HepG2 (cell line): Measurements from ENCODE around the gene TMBIM1. TPM values are rescaled to one million over a fixed set of nuclear protein-coding genes. Genes with fewer than 3 reads are reported as not detected.

ENCODE experiments used
- AKNA ChIP-seq: sonication (generic); formaldehyde crosslinking; IDR thresholded peaks from 2 replicates; pipeline ENCODE4 v1.4.0; 2020; ENCODE audit warnings: missing genetic modification reagents, borderline replicate concordance
- ARNT2 ChIP-seq: sonication (generic); formaldehyde crosslinking; IDR thresholded peaks from 2 replicates; pipeline ENCODE4 v1.8.0; 2022; ENCODE audit warnings: mild to moderate bottlenecking, low read depth, missing genetic modification reagents, moderate library complexity
- BCLAF1 ChIP-seq: fragments of 450-650 bp; IDR thresholded peaks from 2 replicates; pipeline ENCODE4 v1.6.1; 2017; ENCODE audit warnings: mild to moderate bottlenecking
- ETS1 ChIP-seq: sonication (generic); formaldehyde crosslinking; IDR thresholded peaks from 2 replicates; pipeline ENCODE4 v1.4.0; 2020; ENCODE audit warnings: missing genetic modification reagents
- GTF3A ChIP-seq: sonication (generic); formaldehyde crosslinking; conservative IDR thresholded peaks from 2 replicates; pipeline ENCODE4 v1.4.0; 2020; ENCODE audit warnings: mild to moderate bottlenecking, missing genetic modification reagents
- HNRNPH1 ChIP-seq: fragments of 200-400 bp; formaldehyde crosslinking; optimal IDR thresholded peaks from 2 replicates; pipeline ENCODE3; 2017; ENCODE audit warnings: mild to moderate bottlenecking, low read depth, low read length
- KDM1A ChIP-seq: IDR thresholded peaks from 2 replicates; pipeline ENCODE4 v1.6.1; 2016; ENCODE audit warnings: missing compliant biosample characterization
- NONO ChIP-seq, 2 experiments: fragments of 450-650 bp in 1 of 2; sonication (generic) in 1 of 2; formaldehyde crosslinking in 1 of 2; IDR thresholded peaks in 1 of 2; conservative IDR thresholded peaks in 1 of 2; 2 replicates each; pipeline versions ENCODE4 v1.6.1 to v1.8.0; 2017 to 2022; ENCODE audit warnings: mild to moderate bottlenecking in 1 of 2, missing genetic modification reagents in 1 of 2, moderate library complexity in 1 of 2
- PHF5A ChIP-seq: IDR thresholded peaks from one replicate; pipeline ENCODE4 v1.6.1; 2018; ENCODE audit warnings: low read depth, missing genetic modification reagents; ENCODE audit not compliant: unreplicated experiment
- RARA ChIP-seq: IDR thresholded peaks from 2 replicates; pipeline ENCODE4 v1.6.1; 2016; ENCODE audit warnings: missing genetic modification reagents, missing compliant biosample characterization
- SOX5 ChIP-seq: IDR thresholded peaks from 2 replicates; pipeline ENCODE4 v1.6.1; 2016; ENCODE audit warnings: borderline replicate concordance
- ZMYM3 ChIP-seq: sonication (generic); formaldehyde crosslinking; IDR thresholded peaks from 2 replicates; pipeline ENCODE4 v1.5.1; 2020; ENCODE audit warnings: mild to moderate bottlenecking, missing genetic modification reagents
- ZNF326 ChIP-seq: sonication (generic); formaldehyde crosslinking; IDR thresholded peaks from 2 replicates; pipeline ENCODE4 v1.4.0; 2020; ENCODE audit warnings: missing genetic modification reagents, borderline replicate concordance
- ZNF652 ChIP-seq: IDR thresholded peaks from 2 replicates; pipeline ENCODE4 v1.6.1; 2016; ENCODE audit warnings: low read depth, borderline replicate concordance
- ZNF687 ChIP-seq: sonication (generic); formaldehyde crosslinking; IDR thresholded peaks from 2 replicates; pipeline ENCODE4 v1.5.1; 2020; ENCODE audit warnings: mild to moderate bottlenecking, missing genetic modification reagents, moderate library complexity
- ZNF83 ChIP-seq: sonication (generic); formaldehyde crosslinking; IDR thresholded peaks from 2 replicates; pipeline ENCODE4 v1.4.0; 2020; ENCODE audit warnings: missing genetic modification reagents, mild to moderate bottlenecking, borderline replicate concordance
- polyA plus RNA-seq, 8 experiments: library from polyadenylated mRNA; depleted of rRNA in 3 of 8; stranded (reverse) in 7 of 8; unstranded in 1 of 8; fragments of >200 nt; fragmentation: Illumina TruSeq in 4 of 8; extraction: Trizol in 4 of 8; gene quantifications; 2 replicates each; pipeline versions ENCODE4 v1.2.1 to v1.2.3, GENCODE V29; 2011 to 2016; ENCODE audit warnings: low read depth in 4 of 8, missing spikeins in 1 of 8, mixed read lengths in 1 of 8; ENCODE audit not compliant: insufficient read depth in 1 of 8
- total RNA-seq, 5 experiments: library from RNA; depleted of rRNA; stranded (reverse); fragments of >200 nt; fragmentation: Illumina TruSeq; extraction: Trizol; gene quantifications; 2 replicates each; pipeline ENCODE4 v1.2.3, GENCODE V29; 2016; ENCODE audit warnings: low read depth in 1 of 5

The TMBIM1 gene
- total and polyA plus RNA-seq, 2 of the 13 experiments (the other 11 are each of a cell fraction or from before 2014, with no cell fraction given): 127 to 139 TPM

- TF ChIP-seq BCLAF1: no peak
- no peak for TF ChIP-seq ETS1
- TF ChIP-seq HNRNPH1: no peak
- TF ChIP-seq ZNF83: no peak
- TF ChIP-seq ARNT2 (CRISPR knock-in tag): 0 out of 2 replicates have a peak, but pooled peaks have one; percentile 30
- no peak for TF ChIP-seq AKNA (CRISPR knock-in tag)
- TF ChIP-seq ZNF652 (CRISPR knock-in tag): peak; percentile 93
- no peak for TF ChIP-seq NONO (IDR thresholded peaks at IDR 0.05)
- TF ChIP-seq NONO (CRISPR knock-in tag; conservative IDR thresholded peaks at IDR 0.05): peak; percentile 48; the same call in 1 of the 2 replicates
- TF ChIP-seq ZNF687 (CRISPR knock-in tag): no peak
- no peak for TF ChIP-seq PHF5A
- no peak for TF ChIP-seq SOX5 (CRISPR knock-in tag)
- TF ChIP-seq ZMYM3 (CRISPR knock-in tag): 0 out of 2 replicates have a peak, but pooled peaks have one; percentile 29
- 0 out of 2 replicates have a peak, but pooled peaks have one; percentile 24 for TF ChIP-seq KDM1A (CRISPR knock-in tag)
- TF ChIP-seq RARA (CRISPR knock-in tag): no peak
- TF ChIP-seq ZNF326 (CRISPR knock-in tag): no peak
- no peak for TF ChIP-seq GTF3A (CRISPR knock-in tag)
These were observed 20.0 kb upstream of the TMBIM1 start (continued) for GRCh38 chr2:218312267-218312756.
